IPS DF 6.9 (cell line): ENCODE measurements around the gene ZNF474.

Source experiments
- DNase-seq: peaks from one replicate; pipeline ENCODE4 v3.0.0-alpha.2; 2013; ENCODE audit warnings: low read depth, low spot score
- H3K27ac ChIP-seq: one replicate; pipeline ENCODE4 v1.5.1; 2013; ENCODE audit warnings: low read length, control low read depth
- H3K27me3 ChIP-seq: 2 replicates; pipeline ENCODE4 v1.6.1; 2013; ENCODE audit warnings: mild to moderate bottlenecking, low read length; ENCODE audit not compliant: control insufficient read depth, insufficient read depth
- H3K36me3 ChIP-seq: 2 replicates; pipeline ENCODE4 v1.6.1; 2013; ENCODE audit warnings: low read length; ENCODE audit not compliant: control insufficient read depth, insufficient read depth
- H3K4me1 ChIP-seq: 2 replicates; pipeline ENCODE4 v1.6.1; 2013; ENCODE audit warnings: low read length; ENCODE audit not compliant: control insufficient read depth, insufficient read depth
- H3K4me3 ChIP-seq: 2 replicates; pipeline ENCODE4 v1.5.1; 2013; ENCODE audit warnings: mild to moderate bottlenecking, low read length
- H3K9me3 ChIP-seq: 2 replicates; pipeline ENCODE4 v1.6.1; 2013; ENCODE audit warnings: low read length, inconsistent platforms; ENCODE audit not compliant: control insufficient read depth, insufficient read depth
- WGBS: extraction: QIAGEN DNeasy Blood & Tissue Kit; methylation state at CpG from one replicate; pipeline ENCODE4 v1.1.7; 2013; ENCODE audit warnings: mixed read lengths, missing lambda C conversion rate; ENCODE audit not compliant: insufficient read length, insufficient coverage; 5-methylcytosine and 5-hydroxymethylcytosine counted together

Gene ZNF474

DNA sequence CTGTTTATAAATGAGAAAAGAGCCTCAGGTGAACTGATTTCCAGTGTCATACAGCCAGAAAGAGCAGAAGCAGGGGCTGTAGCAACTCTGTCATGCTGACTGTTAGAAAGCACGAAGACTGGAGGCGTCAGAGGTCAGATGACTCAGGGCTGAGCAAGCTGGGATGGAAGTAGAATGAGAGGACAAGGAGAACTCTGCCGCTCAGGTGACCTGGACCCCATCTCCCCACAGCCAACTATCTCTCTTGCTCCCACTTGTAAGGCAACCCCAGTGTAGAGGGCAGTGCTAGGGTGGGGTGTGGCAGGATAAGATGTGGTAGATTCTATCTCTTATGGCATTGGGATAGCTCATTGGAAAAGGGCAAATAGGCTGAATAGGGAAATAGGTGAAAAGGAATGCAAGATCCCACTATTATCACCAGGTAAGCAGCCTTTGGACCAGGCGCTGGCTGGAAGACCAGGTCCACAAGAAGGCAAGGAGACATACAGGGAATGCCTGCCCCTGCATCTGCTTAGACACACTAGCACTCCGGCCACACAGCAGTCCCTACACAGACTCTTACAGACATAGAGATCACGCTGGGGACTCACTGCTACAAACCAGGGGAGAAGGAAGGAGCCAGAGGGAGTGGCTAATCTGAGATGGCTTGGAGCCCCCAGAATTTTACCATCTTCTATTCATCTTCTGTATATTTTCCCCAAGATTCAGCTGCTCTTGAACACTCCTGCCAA is 30.1 kb upstream of the ZNF474 start:
- Histone ChIP-seq H3K27me3 (no peaks in the 10 kb centered on the region), H3K27ac (no peak overlapping the region), H3K9me3 (no peaks in the 10 kb centered on the region), H3K36me3 (no peaks in the 10 kb centered on the region), H3K4me1 (peaks cover 1% of the 10 kb centered on the region; the same call in 1 of the 2 replicates), H3K4me3 (no peak overlapping the region)
- no peak for DNase-seq
- WGBS: no CpG with 5 or more reads among the region's 6 CpGs

DNA sequence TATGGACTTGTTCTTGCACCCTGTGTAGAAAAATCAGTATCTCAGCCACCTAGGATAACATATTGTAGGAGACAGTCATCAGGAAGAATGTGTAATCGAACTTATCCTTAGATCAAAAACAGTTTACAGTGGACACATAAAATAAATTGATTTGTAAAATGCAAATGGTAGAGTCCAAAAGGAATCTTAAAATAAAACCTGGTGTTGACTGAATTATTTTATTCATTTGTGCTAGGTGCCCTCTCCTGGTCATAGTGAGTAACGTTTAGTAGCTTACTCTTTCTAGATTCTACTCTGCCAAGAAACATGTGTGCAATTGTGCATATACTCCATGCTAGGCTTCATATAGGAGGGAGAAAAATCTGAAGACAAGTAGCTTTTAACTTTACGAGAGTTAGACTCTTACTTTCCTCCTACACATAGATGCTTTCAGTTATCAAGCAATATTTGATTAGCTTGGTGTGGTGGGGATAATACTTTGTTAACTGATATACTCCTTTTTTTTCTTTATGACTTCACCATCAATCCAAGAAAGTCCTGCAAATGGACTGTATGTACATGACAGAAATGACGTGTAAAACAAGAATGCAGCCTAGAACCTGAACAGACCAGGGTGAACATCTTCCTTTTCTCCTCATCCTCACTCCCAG is 27.6 kb upstream of the ZNF474 start:
- Histone ChIP-seq H3K9me3 (no peaks in the 10 kb centered on the region), H3K4me1 (peaks cover 1% of the 10 kb centered on the region; the same call in 1 of the 2 replicates), H3K27me3 (no peaks in the 10 kb centered on the region), H3K4me3 (no peak overlapping the region), H3K27ac (no peak overlapping the region), H3K36me3 (no peaks in the 10 kb centered on the region)
- no peak for DNase-seq
- WGBS: no CpG with 5 or more reads among the region's 4 CpGs

DNA sequence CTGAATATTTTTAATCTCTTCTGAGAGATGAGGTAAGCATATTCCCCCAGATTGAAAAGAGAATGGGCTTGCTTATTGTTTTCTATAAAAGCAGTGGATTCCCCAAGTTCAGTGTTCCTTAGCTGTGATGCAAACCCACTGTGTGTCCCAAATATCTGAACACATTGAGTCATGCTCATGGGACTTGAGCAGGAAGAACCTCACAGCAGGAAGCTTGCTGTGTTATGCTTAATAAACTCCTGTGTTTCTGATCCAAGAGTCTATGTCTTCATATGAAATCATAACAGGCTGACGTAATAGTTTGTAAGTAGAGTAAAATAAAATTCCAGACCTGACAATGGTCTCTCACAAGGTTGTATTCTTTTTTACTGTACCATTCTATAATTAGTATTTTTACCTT is 26.5 kb upstream of the ZNF474 start:
- Histone ChIP-seq H3K27ac (no peak overlapping the region), H3K4me1 (peaks cover 1% of the 10 kb centered on the region; the same call in 1 of the 2 replicates), H3K9me3 (no peaks in the 10 kb centered on the region), H3K36me3 (no peaks in the 10 kb centered on the region), H3K4me3 (no peak overlapping the region), H3K27me3 (no peaks in the 10 kb centered on the region)
- no CpG with 5 or more reads among the region's 1 CpG for WGBS
- no peak for DNase-seq

DNA sequence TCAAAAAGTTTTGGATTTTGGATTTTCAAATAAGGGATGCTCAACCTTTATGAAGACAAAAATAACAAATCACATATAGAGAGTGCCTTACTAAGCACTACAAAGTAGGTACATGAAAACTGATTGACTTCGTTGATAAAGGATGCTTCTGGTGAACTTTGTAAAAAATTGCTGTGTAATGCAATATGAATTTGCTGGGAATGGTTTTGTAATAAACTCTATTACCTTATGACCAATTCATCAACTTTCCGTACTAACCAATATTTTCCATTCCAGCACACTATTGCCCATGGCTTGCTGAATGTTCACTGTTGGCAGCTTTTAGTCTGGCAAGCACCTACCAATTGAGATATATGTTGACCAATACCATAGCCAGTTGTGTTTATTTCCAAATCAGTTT is 23.4 kb upstream of the ZNF474 start:
- no peak overlapping the region for H3K4me3 ChIP-seq
- H3K9me3 ChIP-seq: no peaks in the 10 kb centered on the region
- no CpG with 5 or more reads among the region's 2 CpGs for WGBS
- no peaks in the 10 kb centered on the region for H3K4me1 ChIP-seq
- DNase-seq: no peak
- H3K27me3 ChIP-seq: no peaks in the 10 kb centered on the region
- no peaks in the 10 kb centered on the region for H3K36me3 ChIP-seq
- H3K27ac ChIP-seq: no peak overlapping the region

DNA sequence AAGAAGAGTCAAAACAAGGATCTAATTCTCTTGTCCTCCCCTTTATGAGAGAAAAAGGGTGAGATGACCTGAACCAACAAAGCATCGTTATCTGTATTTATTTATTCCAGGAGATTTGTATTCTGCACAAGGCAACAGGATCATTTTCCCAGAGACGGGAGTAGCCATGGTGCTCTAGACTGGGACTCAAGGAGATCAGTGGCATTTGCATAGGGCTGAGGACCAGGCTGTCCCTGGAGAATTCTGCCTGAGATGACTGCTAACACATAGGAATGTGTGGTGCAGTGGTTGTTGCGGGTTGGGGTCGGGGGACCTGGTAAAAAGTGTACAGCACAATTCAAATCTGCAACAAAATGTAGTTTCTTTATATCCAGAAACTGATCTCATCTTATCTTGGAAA is 22.3 kb upstream of the ZNF474 start:
- WGBS: no CpG with 5 or more reads among the region's 4 CpGs
- Histone ChIP-seq H3K9me3 (no peaks in the 10 kb centered on the region), H3K36me3 (no peaks in the 10 kb centered on the region), H3K4me1 (no peaks in the 10 kb centered on the region), H3K27me3 (no peaks in the 10 kb centered on the region), H3K27ac (no peak overlapping the region), H3K4me3 (no peak overlapping the region)
- DNase-seq: no peak

DNA sequence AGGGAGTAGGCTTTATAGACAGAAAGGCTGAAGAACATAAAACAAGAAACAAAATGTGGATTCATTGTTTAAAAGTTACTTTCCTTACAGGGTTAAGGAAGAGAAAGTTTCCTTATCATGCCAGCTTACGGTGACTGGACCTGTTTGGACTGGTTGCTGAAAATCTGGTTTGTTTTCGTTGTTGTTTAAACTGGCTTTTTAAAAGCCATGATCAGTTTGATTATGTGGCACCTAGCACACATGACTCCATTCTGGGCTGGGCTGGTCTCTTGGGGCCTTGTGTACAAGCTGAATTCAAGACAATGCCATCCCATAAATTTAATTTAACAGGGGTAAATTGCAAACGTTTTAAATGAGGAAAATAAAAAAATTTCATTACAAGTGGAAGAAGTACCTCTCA is 18.4 kb upstream of the ZNF474 start:
- no peak overlapping the region for H3K27ac ChIP-seq
- H3K4me3 ChIP-seq: no peak overlapping the region
- H3K9me3 ChIP-seq: no peaks in the 10 kb centered on the region
- no peak for DNase-seq
- WGBS: no CpG with 5 or more reads among the region's 3 CpGs
- no peaks in the 10 kb centered on the region for H3K36me3 ChIP-seq
- H3K4me1 ChIP-seq: no peaks in the 10 kb centered on the region
- H3K27me3 ChIP-seq: no peaks in the 10 kb centered on the region

DNA sequence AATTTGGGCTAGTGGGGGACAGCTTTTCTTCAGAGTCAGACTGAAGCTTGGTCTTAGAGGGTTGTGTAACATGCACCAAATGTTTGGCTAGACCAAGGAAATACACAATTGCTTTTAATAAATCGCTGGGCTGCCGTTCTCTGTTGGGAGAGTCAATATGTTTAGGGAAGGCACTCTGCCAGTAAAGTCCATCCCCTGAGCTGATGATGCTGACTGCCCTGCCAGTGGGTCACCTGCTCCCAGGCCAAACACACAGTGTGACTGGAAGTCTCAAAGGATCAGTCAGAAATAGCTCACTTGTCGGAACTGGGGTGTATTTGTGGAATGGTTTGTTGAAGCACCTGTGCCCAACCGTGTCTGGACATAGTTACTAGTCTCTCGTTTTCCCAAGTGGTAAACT is 17.9 kb upstream of the ZNF474 start:
- no peaks in the 10 kb centered on the region for H3K4me1 ChIP-seq
- H3K4me3 ChIP-seq: no peak overlapping the region
- H3K36me3 ChIP-seq: no peaks in the 10 kb centered on the region
- no peaks in the 10 kb centered on the region for H3K27me3 ChIP-seq
- no CpG with 5 or more reads among the region's 5 CpGs for WGBS
- no peak overlapping the region for H3K27ac ChIP-seq
- DNase-seq: no peak
- H3K9me3 ChIP-seq: no peaks in the 10 kb centered on the region

DNA sequence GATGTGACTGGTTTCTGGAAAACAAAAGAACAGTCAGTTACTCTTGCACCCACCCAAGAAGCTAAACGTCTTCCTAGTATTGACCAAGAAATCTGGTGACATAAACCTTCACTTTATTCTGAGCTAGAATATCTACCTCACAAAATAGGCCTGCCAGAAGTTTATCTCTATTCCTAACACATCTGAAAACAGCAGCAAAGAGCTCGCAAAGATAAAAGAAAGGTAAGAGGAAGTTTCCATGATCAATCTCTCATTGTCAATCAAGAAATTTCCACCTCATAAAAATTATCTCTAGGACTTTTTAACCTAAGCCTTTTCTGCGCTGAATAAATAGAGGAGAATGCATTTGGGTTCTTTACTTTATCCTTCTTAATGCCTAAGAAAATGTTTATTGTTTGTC is 17.3 kb upstream of the ZNF474 start:
- Histone ChIP-seq H3K4me1 (no peaks in the 10 kb centered on the region), H3K9me3 (no peaks in the 10 kb centered on the region), H3K27me3 (no peaks in the 10 kb centered on the region), H3K4me3 (no peak overlapping the region), H3K36me3 (no peaks in the 10 kb centered on the region), H3K27ac (no peak overlapping the region)
- no peak for DNase-seq
- WGBS: no CpG with 5 or more reads among the region's 3 CpGs

DNA sequence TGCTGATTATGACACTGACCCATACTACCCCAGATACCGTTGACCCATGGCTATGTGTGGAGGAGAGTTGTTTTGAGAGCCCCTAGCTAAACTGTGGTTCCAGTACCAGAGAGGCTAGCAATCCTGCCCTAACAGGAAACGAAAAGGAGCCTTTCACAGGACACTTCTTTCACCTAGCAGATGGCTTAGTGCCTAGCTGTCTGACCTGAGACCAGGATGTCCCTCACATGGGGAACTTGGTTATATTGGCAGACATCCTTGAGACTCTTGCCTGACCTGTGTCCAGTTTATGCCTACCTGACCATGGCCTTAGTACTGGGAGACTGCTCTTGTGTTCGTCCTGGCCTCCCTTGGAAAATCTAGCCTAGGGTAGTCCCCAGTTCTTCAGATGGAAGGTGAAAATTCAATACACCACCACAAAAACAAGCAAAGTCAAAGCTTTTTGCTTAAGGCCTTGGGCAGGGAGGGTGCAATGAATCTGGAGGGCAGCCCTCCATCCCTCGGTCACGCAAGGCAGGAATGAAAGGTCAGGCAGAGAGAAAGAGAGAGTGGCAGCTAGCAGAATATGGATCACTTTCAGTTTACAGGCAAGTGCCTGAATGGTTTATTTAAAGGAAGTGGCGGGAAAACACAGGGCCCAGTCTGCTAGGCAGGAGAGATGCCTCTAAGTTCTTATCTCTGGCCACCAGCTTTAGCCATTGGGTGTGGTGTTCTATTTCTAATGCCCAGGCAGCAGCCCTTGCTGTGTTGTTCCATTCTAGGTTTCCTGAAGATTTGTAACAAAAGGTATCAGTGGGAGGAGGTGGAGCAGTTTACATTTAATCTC is 16.4 kb upstream of the ZNF474 start:
- Histone ChIP-seq H3K4me1 (no peaks in the 10 kb centered on the region), H3K4me3 (no peak overlapping the region), H3K9me3 (no peaks in the 10 kb centered on the region), H3K27ac (no peak overlapping the region), H3K27me3 (no peaks in the 10 kb centered on the region), H3K36me3 (no peaks in the 10 kb centered on the region)
- no peak for DNase-seq
- no CpG with 5 or more reads among the region's 6 CpGs for WGBS

DNA sequence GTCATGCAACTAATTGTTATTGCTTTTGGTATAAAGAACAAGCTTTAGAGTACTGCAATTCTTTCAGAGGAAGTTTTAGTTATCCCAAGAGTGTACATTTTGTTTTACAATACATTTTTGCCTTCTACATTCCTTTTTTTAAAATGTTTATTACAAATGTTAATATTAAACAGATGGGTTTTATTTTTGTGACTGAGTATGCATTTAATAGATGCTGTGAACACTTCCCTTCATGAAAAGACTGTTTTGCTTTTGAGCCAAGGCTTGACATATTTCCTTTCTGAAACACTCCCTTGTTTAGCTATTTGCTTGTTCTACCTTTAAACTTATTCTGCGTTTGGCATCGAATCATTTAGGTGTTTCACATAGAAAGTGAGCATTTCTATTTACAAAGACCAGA is 14.8 kb upstream of the ZNF474 start:
- H3K4me1 ChIP-seq: no peaks in the 10 kb centered on the region
- no CpG with 5 or more reads among the region's 2 CpGs for WGBS
- H3K27me3 ChIP-seq: no peaks in the 10 kb centered on the region
- no peaks in the 10 kb centered on the region for H3K36me3 ChIP-seq
- no peak overlapping the region for H3K4me3 ChIP-seq
- no peak for DNase-seq
- no peak overlapping the region for H3K27ac ChIP-seq
- H3K9me3 ChIP-seq: no peaks in the 10 kb centered on the region
